Endothelial cell of umbilical vein (primary cell): ENCODE measurements around the gene HIP1R.
"Not testable (repeated sequence)": the region's sequence is repeated elsewhere in the genome, so short reads cannot be mapped to it uniquely, and the experiment has no call there.

Experiments
- EZH2 ChIP-seq: IDR thresholded peaks from 2 replicates; pipeline ENCODE4 v1.6.1; 2012; ENCODE audit warnings: borderline replicate concordance, low read depth, mild to moderate bottlenecking, moderate library complexity, low read length, inconsistent platforms; ENCODE audit not compliant: severe bottlenecking
- MYC ChIP-seq: IDR thresholded peaks from one replicate; pipeline ENCODE4 v1.6.1; 2011; ENCODE audit warnings: mild to moderate bottlenecking, low read depth, low read length

DNA sequence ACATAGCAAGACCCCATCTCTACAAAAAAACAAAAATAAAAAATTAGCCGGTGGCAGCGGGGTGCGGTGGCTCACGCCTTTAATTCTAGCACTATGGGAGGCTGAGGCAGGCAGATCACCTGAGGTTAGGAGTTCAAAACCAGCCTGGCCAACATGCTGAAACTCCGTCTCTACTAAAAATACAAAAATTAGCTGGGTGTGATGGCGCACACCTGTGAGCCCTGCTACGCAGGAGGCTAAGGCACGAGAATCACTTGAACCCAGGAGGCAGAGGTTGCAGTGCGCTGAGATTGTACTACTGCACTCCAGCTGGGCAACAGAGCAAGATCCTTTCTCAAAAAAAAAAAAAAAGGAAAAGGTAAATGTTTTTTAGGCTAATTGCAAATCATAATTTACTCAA lies 57.5 kb downstream of the HIP1R start:
- TF ChIP-seq MYC, EZH2: not testable (repeated sequence)
